Caco-2 (cell line): ENCODE data around the gene ATXN1. TPM values are rescaled to one million over a fixed set of nuclear protein-coding genes. Genes with fewer than 3 reads are reported as not detected.

ENCODE experiments used
- BruUV-seq: library from RNA; stranded (reverse); fragments of 400-500 nt; replicated peaks from 2 replicates; lab custom pipeline; 2021; lab: Mats Ljungman, UMichigan
- CTCF ChIA-PET: fragments of 300-600 bp; sonication (Branson Sonifier 250); formaldehyde crosslinking; loops from one replicate; lab custom pipeline; 2022; ENCODE audit warnings: antibody characterized with exemption; lab: Charles Lee
- POLR2A ChIA-PET: fragments of 300-600 bp; sonication (Branson Sonifier 250); formaldehyde crosslinking; loops from one replicate; lab custom pipeline; 2022; ENCODE audit warnings: antibody characterized with exemption; lab: Charles Lee
- DNase-seq, 2 experiments: peaks; one replicate each; pipeline versions ENCODE4 v3.0.0 to v3.0.0-alpha.2; 2020 to 2022
- H3K27me3 ChIP-seq: replicated peaks from 2 replicates; pipeline ENCODE4 v1.6.0; 2011; ENCODE audit warnings: low read length; ENCODE audit not compliant: control insufficient read depth, insufficient read depth
- H3K36me3 ChIP-seq: 2 replicates; pipeline ENCODE4 v1.5.1; 2011; ENCODE audit warnings: low read length; ENCODE audit not compliant: control insufficient read depth, insufficient read depth
- H3K4me1 ChIP-seq: fragments of 250-450 bp; sonication (Bioruptor Pico); 2 replicates; pipeline ENCODE4 v1.5.1; 2020; ENCODE audit warnings: mild to moderate bottlenecking
- H3K4me3 ChIP-seq: 2 replicates; pipeline ENCODE4 v1.5.1; 2011; ENCODE audit warnings: low read depth, mild to moderate bottlenecking, control low read depth, low read length
- H3K9me3 ChIP-seq: fragments of 250-450 bp; sonication (Bioruptor Pico); 2 replicates; pipeline ENCODE4 v1.5.1; 2020; ENCODE audit warnings: mild to moderate bottlenecking, moderate library complexity
- H3K27ac Mint-ChIP-seq: one replicate; pipeline ENCODE4 v1.8.0; 2022; ENCODE audit warnings: mixed read lengths; ENCODE audit not compliant: unreplicated experiment
- H3K27me3 Mint-ChIP-seq: one replicate; pipeline ENCODE4 v1.8.0; 2022; ENCODE audit warnings: mixed read lengths; ENCODE audit not compliant: insufficient read depth, unreplicated experiment
- H3K36me3 Mint-ChIP-seq: one replicate; pipeline ENCODE4 v1.8.0; 2022; ENCODE audit warnings: mild to moderate bottlenecking, mixed read lengths; ENCODE audit not compliant: insufficient read depth, unreplicated experiment
- H3K4me1 Mint-ChIP-seq: one replicate; pipeline ENCODE4 v1.8.0; 2022; ENCODE audit warnings: low read depth, mixed read lengths; ENCODE audit not compliant: unreplicated experiment
- H3K4me3 Mint-ChIP-seq: one replicate; pipeline ENCODE4 v1.8.0; 2022; ENCODE audit warnings: mild to moderate bottlenecking, moderate library complexity, mixed read lengths; ENCODE audit not compliant: unreplicated experiment
- H3K9me3 Mint-ChIP-seq: one replicate; pipeline ENCODE4 v1.8.0; 2022; ENCODE audit warnings: mixed read lengths; ENCODE audit not compliant: unreplicated experiment
- CTCF ChIP-seq, 2 experiments: fragments of 200-600 bp in 1 of 2; IDR thresholded peaks; 1 replicate in 1 of 2; 2 replicates in 1 of 2; pipeline versions ENCODE4 v1.5.1 to v1.8.0; 2011 to 2022; ENCODE audit warnings: antibody characterized with exemption in 1 of 2, control low read depth in 1 of 2, inconsistent platforms in 1 of 2, low read depth in 1 of 2, low read length in 1 of 2, mild to moderate bottlenecking in 1 of 2, moderate library complexity in 1 of 2; ENCODE audit not compliant: insufficient read depth in 1 of 2, severe bottlenecking in 1 of 2, unreplicated experiment in 1 of 2
- intact Hi-C: fragments of 100-400 bp; cut with micrococcal nuclease; formaldehyde crosslinking; loops from one replicate; pipeline ENCODE4 v1.10.0; 2022; ENCODE audit not compliant: unreplicated experiment
- total RNA-seq: library from RNA; stranded (reverse); gene quantifications from 2 replicates; pipeline ENCODE4 v1.2.3, GENCODE V29; 2022

Gene ATXN1
- total RNA-seq, 1 experiment from 2014 or later, result 14.2 TPM

GRCh38 chr6:16698162-16698533, 63.1 kb downstream of the ATXN1 start:
- Mint-ChIP-seq H3K27ac (no peak overlapping the region), H3K9me3 (no peaks in the 10 kb centered on the region), H3K27me3 (no peaks in the 10 kb centered on the region), H3K36me3 (no peaks in the 10 kb centered on the region), H3K4me1 (peaks cover 22% of the 10 kb centered on the region), H3K4me3 (no peak overlapping the region)
- CTCF ChIA-PET, result no interaction called here
- POLR2A ChIA-PET, result no interaction called here
- Histone ChIP-seq H3K4me3 (no peak overlapping the region), H3K27me3 (no peaks in the 10 kb centered on the region), H3K9me3 (no peaks in the 10 kb centered on the region), H3K4me1 (no peaks in the 10 kb centered on the region), H3K36me3 (no peaks in the 10 kb centered on the region)
- TF ChIP-seq CTCF (IDR thresholded peaks at IDR 0.05; ENCODE audit: insufficient read depth in 1 of 2, low read depth in 1 of 2, low read length in 1 of 2, severe bottlenecking in 1 of 2, unreplicated experiment in 1 of 2), result no peak
- BruUV-seq, result no TSS peak
- no peak for DNase-seq
- intact Hi-C loops, result no loop called here

- ChIA-PET CTCF (no interaction called here), POLR2A (no interaction called here)
- Histone ChIP-seq H3K4me3 (no peak overlapping the region), H3K27me3 (no peaks in the 10 kb centered on the region), H3K9me3 (no peaks in the 10 kb centered on the region), H3K36me3 (no peaks in the 10 kb centered on the region), H3K4me1 (no peaks in the 10 kb centered on the region)
- intact Hi-C loops, result no loop called here
- no peaks in the 10 kb centered on the region for H3K36me3 Mint-ChIP-seq
- H3K4me3 Mint-ChIP-seq, result no peak overlapping the region
- H3K9me3 Mint-ChIP-seq, result no peaks in the 10 kb centered on the region
- H3K27me3 Mint-ChIP-seq, result no peaks in the 10 kb centered on the region
- no peak for DNase-seq
- H3K27ac Mint-ChIP-seq, result no peak overlapping the region
- BruUV-seq, result no TSS peak
- no peak for TF ChIP-seq CTCF (IDR thresholded peaks at IDR 0.05; ENCODE audit: insufficient read depth in 1 of 2, low read depth in 1 of 2, low read length in 1 of 2, severe bottlenecking in 1 of 2, unreplicated experiment in 1 of 2)
- H3K4me1 Mint-ChIP-seq, result peaks cover 22% of the 10 kb centered on the region
These were observed 63.7 kb downstream of the ATXN1 start for GRCh38 chr6:16697437-16698161.

- POLR2A ChIA-PET, result no interaction called here
- Mint-ChIP-seq H3K4me3 (no peak overlapping the region), H3K9me3 (no peaks in the 10 kb centered on the region), H3K4me1 (peaks cover 25% of the 10 kb centered on the region), H3K27ac (no peak overlapping the region), H3K36me3 (no peaks in the 10 kb centered on the region), H3K27me3 (no peaks in the 10 kb centered on the region)
- intact Hi-C loops, result no loop called here
- no TSS peak for BruUV-seq
- TF ChIP-seq CTCF (IDR thresholded peaks at IDR 0.05; ENCODE audit: insufficient read depth in 1 of 2, low read depth in 1 of 2, low read length in 1 of 2, severe bottlenecking in 1 of 2, unreplicated experiment in 1 of 2), result no peak
- DNase-seq, result no peak
- Histone ChIP-seq H3K36me3 (no peaks in the 10 kb centered on the region), H3K27me3 (no peaks in the 10 kb centered on the region), H3K4me1 (peaks cover 6% of the 10 kb centered on the region), H3K4me3 (no peak overlapping the region), H3K9me3 (no peaks in the 10 kb centered on the region)
- CTCF ChIA-PET, result no interaction called here
These were observed 64.8 kb downstream of the ATXN1 start for GRCh38 chr6:16696496-16696895.
